GM15510 (cell line): ENCODE data around the gene TMEM238.

ENCODE experiments used
- POLR2A ChIP-seq: IDR thresholded peaks from 3 replicates; pipeline ENCODE4 v1.6.1; 2011; ENCODE audit warnings: borderline replicate concordance; ENCODE audit not compliant: insufficient read length; ENCODE audit errors: extremely low read depth

The TMEM238 gene

DNA sequence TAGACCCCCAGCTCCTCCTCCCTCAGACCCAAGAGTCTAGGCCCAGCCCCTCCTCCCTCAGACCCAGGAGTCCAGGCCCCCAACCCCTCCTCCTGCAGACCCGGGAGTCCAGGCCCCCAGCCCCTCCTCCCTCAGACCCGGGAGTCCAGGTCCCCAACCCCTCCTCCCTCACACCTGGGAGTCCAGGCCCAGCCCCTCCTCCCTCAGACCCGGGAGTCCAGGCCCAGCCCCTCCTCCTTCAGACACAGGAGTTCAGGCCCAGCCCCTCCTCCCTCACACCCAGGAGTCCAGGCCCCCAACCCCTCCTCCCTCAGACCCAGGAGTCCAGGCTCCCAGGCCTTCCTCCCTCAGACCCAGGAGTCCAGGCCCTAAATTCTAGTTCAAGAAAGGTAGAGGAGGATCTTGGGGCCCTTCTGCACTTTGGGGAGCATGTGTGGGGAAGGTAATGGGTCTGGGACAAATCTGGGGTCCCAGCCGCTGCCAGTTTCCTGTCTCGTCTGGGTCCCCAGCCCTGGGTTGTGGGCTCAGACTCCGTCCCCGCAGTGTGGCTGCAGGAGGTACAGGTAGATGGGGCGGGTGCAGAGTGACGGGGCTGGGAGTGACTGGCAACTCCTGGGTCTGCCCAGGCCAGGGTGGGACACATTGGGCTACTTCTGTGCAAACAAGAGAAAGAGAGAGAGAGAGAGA is 10.6 kb downstream of the TMEM238 start:
- TF ChIP-seq POLR2A, result no peak

DNA sequence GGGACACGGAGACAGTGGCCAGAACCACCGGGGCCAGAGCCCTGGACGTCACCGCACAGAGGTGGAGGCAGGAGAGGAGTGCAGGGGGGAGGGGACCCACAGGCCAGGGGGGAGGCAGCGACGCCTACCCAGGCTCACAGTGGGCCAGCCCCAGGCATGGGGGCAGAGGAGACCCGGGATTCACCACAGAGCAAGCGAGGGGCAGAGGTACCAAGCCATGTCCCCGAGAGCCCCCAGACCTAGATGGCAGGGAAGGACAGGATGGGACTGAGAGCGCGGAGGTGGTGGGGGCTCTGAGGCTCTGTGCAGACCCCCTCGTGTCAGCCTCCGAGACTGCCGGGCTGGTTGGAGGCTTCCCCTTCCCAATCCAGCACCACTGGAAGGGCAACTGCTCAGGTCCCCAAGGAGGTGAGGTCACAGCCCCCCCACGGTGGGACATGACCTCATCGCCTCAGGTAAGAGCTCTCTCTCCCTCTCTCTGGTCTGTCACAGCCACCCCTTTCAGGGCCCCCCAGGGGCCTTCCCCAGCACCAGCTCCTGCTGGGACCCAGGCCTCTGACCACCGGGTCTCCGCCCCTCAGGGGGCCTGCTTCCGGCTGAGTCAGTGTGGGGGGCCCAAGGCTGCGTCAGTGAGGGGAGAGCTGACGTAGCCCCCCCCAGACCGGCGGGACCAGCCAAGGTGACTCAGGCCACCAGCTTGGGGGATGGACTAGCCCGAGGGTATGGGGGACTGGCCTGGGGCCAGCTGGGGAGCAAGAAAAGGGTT is 11.6 kb downstream of the TMEM238 start:
- TF ChIP-seq POLR2A, result no peak

DNA sequence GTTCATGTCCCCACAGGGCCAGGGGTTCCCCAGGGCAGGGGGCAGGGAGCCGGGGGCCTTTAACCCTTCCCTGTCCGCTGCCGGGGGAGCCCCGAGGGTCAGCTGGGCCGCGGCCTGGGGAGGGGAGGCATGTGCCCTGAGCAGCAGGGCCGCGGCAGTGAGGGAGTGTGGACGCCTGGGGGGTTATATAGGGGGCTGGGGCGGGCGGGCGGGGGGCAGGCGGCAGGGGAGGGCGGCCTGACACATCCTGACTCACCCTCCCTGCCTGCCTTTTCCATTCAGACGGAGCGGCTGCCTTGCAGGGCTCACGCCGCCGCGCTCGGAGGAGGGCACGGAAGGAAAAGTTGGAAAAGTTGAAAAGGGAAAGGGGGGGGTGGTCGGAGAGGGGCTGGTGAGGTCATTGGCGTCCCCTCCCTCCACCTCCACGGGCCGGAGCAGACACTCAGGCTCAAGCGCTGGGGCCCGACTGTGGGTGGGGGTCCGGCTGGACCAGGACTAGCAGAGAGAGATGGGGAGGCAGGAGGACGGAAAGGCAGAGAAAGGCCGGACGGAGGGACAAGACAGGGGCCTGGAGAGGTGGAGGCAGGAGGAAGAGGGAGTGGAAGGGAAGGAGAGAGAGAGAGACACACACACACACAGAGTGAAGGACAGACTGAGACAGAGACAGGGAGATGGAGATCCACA is 13.6 kb downstream of the TMEM238 start, which contains the start of gene IL11:
Gene IL11, minus strand, starts transcription at position 159 of the 684 bp plus-strand sequence. Its CDS starts 153 bp downstream, at position 6.
- TF ChIP-seq POLR2A, result no peak

DNA sequence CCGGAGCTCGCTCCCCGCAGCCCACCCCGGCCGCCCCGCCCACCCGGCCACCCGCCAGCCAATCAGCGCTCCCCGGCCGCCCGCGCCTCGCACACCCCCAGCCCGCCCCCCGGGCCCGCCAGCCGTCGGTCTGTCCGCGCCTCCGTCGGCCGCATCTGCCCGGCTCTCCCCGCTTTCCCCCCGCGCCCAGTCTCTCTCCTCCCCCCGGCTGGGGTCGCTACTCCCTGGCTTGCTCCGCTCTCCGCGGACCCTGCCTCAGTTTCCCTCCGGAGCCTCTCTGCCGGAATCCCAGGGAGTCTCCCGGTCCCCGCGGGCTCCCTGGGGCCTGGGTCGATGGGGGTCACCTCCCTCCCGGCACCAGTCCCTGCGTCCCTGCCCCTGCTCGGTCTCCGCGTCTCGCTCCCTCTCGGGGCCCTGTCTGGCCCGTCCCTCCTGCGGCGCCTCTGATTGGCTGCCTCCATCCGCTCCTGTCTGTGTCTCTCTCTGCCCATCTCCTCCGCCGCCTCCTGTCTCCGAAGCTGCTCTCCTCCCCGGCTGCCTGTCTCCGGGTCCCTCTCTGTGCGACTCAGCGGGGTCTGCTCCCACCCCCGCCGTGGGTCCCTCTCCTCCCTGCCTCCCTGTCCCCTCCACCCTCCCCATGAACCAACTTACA is 14.3 kb downstream of the TMEM238 start:
- no peak for TF ChIP-seq POLR2A

DNA sequence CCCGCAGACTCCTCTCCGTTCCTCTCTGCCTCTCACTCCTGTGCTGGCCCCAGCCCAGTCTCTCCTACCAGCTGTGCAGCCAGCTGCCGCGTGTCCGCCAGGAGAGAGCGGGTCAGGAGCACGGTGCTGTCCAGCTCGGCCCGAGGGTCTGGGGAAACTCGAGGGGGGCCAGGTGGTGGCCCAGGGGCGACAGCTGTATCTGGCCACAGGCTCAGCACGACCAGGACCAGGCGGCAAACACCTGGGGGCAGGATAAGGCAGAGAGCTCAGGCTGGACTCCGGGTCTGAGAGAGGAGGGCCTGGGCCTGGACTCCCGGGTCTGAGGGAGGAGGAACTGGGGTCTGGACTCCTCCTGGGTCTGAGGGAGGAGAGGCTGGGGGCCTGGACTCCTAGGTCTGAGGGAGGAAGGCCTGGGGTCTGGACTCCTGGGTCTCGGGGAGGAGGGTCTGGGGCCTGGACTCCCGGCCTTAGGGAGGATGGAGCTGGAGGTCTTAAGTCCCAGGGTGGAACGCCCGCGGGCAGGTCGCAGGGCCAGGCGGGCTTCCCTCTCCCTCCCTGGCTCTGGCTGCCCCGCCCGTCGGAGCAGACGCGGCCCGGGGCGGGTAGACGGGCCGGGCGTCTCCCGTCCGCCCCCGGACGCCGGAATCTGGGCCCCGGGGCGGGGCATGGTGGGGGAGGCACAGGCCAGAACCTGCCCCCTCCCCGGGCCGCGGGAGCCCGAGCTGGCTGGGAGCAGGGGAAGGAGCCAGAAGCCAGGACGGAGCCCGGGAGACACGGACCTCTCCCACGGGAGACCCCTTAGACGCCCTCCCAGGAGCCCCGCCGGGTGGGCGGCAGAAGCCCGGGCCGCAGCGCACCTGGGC is 15.2 kb downstream of the TMEM238 start:
- TF ChIP-seq POLR2A, result no peak

DNA sequence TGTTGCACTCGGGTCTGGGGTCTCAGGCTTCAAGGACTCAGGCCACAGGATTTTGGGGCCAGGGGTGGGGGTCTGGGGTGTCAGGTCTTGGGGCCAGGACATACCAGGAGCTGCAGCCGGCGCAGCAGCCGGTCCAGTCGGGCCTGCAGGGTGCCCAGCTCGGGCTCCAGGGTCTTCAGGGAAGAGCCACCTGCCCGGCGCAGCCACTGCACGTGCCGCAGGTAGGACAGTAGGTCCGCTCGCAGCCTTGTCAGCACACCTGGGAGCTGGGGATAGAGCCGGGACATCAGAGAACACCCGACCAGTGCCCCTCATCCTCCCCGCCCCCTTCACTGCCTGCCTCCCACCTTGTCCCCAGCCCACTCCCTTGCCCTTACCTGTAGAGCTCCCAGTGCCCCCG is 16.0 kb downstream of the TMEM238 start:
- TF ChIP-seq POLR2A, result no peak

DNA sequence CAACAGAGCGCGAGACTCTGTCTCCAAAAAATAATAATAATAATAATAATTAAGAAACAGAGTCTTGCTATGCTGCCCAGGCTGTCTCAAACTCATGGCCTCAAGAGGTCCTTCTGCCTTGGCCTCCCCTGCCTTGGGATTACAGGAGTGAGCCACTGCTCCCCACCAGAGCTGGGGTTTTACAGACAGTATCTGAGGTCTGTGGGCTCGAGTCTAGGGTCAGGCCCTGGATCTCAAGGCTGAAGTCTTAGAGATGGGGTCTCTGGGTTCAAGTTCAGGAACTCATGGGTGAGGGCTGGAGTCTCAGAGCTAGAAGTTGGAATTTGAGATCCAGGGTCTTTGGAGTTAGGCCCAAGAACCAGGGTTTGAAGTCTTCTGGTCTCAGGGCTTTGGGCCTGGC is 17.3 kb downstream of the TMEM238 start:
- no peak for TF ChIP-seq POLR2A

DNA sequence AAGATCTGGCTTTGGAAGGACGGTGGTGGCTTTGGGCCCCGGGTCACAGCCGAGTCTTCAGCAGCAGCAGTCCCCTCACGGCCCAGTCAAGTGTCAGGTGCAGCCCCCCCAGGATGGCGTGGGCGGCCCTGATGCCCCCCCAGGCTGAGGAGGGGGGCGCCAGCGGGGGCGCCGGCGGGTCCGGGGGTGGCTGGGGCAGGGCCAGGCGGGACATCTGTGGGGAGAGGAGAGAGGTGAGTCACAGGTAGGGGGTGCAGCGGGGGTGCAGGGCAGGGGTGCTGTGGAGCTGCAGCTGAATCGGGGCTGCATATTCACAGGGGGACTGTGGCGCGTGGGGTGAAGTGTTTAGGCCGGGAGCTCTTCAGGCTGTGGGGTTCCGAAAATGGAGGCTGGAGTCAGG is 18.1 kb downstream of the TMEM238 start:
- no peak for TF ChIP-seq POLR2A

DNA sequence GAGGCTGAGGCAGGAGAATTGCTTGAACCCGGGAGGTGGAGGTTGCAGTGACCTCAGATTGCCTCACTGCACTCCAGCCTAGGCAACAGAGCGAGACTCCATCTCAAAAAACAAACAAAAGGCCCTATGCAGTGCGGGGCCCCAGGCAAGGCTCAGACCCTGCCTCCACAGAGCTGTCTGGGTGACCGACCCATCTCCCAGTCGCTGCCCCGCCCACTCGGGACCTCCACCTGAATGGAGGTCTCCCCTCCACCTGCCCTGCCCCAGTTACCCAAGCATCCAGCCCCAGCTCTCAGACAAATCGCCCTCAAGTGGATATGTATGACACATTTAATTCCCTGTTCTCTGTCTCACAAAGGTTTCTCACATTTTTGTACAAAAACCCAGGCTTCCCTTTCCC is 18.8 kb downstream of the TMEM238 start:
- no peak for TF ChIP-seq POLR2A

DNA sequence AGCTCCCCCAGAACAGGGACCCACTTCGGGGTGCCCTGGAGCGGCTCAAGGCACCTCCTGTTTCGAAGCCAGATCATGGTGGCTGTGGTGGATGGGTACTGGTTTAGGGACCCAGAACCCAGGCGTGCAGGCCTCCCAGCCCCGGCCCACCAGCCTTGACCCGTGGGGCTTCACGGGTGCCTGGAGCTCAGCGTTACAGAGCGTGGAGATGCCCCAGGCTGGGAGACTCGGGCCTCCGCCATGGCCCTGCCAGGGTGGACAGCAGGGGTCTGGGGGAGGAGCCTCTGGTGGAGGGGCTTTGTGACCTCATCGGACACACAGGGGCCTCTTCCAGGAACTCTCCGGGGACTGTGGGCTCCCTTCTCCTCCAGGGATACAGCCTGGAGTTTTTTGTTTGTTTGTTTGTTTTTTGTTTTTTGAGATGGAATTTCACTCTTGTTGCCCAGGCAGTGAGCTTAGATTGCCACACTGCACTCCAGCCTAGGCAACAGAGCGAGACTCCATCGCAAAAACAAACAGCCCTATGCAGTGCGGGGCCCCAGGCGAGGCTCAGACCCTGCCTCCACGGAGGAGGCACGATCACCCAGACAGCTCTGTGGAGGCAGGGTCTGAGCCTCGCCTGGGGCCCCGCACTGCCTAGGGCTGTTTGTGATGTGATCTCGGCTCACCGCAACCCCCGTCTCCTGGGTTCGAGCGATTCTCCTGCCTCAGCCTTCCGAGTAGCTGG is 20.9 kb downstream of the TMEM238 start, which contains the start of gene GARIN5B:
Gene GARIN5B, minus strand, starts transcription at position 271 of the 727 bp plus-strand sequence. Its CDS starts 194 bp downstream, at position 77.
- no peak for TF ChIP-seq POLR2A

DNA sequence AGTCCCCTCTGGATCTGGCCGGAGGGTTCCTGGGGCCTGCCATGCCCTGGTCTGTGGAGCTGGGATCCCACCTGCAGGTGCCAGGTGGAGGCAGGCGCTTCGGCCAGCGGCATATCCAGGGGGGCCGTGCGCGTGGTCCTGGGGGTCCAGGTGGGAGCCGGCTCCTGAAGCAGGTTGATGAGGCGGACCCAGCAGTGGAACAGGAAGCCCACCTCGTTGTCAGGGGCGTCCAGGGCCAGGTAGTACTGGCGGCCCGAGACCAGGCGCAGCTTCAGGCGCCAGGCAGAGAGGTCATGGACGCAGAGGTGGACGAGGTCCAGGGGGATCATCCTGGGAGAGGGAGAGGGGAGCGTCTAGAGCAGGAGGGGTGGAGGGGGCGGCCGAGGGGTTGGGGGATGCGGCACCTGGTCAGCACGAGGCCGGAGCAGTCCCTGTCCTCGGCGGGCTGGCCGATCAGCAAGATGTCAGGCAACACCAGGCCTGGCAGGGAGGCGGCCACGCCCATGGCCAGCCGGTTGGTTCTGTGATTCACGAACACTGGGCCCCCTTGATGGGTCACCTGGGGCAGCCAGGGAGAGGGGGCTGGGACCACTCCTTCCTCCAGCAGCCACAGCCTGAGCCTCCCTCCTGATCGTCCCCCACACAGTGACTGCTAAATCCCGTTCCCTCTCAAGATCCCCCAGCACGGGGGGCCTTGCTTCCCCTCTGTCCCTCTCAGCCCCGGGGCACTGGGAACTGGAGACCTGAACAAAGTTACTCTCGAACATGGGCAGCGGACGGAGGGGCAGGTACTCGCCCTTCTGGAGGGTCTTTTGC is 21.7 kb downstream of the TMEM238 start:
- no peak for TF ChIP-seq POLR2A

DNA sequence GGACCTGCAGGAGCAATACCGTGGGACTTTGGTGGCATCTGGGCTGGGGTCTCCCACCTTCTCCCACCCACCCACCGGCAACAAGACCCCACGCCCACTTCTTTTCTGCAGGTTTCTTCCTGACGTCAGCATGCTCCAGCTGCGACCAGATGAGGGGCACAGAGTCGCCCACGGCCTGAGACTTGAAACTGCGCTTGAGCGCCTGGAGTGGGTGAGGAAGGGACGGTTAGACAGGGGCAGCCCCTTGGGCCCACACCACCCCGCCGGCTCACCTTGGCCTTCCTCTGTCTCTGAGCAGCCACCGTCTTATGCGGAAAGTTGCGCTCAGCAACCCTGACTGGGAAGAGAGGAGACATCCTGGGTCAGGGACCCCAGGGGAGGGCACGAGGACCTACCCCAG is 23.2 kb downstream of the TMEM238 start:
- TF ChIP-seq POLR2A, result no peak
